GM20000 (cell line): Measurements from ENCODE around the gene NOL11.
"Not testable (repeated sequence)": the region's sequence is repeated elsewhere in the genome, so short reads cannot be mapped to it uniquely, and the experiment has no call there.

Source experiments
- DNase-seq: peaks from one replicate; pipeline ENCODE4 v3.0.0; 2012; ENCODE audit warnings: low spot score
- CTCF ChIP-seq: IDR thresholded peaks from 2 replicates; pipeline ENCODE4 v1.5.1; 2012; ENCODE audit warnings: mild to moderate bottlenecking, control low read depth; ENCODE audit errors: extremely low read depth, missing control alignments

The NOL11 gene

GRCh38 chr17:67693811-67694210 lies 23.9 kb upstream of the NOL11 start:
- no peak for TF ChIP-seq CTCF
- no peak for DNase-seq

GRCh38 chr17:67696347-67696746 lies 21.4 kb upstream of the NOL11 start:
- TF ChIP-seq CTCF, result no peak
- DNase-seq, result no peak

- no peak for DNase-seq
- no peak for TF ChIP-seq CTCF
Measured at GRCh38 chr17:67696853-67697498, 20.8 kb upstream of the NOL11 start.

GRCh38 chr17:67700037-67700724 lies 17.6 kb upstream of the NOL11 start:
- DNase-seq, result no peak
- TF ChIP-seq CTCF, result no peak

GRCh38 chr17:67700725-67701119 lies 17.0 kb upstream of the NOL11 start:
- TF ChIP-seq CTCF, result no peak
- no peak for DNase-seq

- not testable (repeated sequence) for DNase-seq
Measured at GRCh38 chr17:67702861-67703260, 14.9 kb upstream of the NOL11 start.

- DNase-seq, result no peak
Measured at GRCh38 chr17:67707442-67707841, 10.3 kb upstream of the NOL11 start.

More at GRCh38 chr17:67707442-67707841, 10.3 kb upstream of the NOL11 start:
- TF ChIP-seq CTCF, result no peak
